Mesodermal cell (in vitro differentiated cells): ENCODE results near the gene ATG16L1.

Source experiments
- H3K27ac ChIP-seq: 2 replicates; pipeline ENCODE4 v1.7.0; 2013; ENCODE audit warnings: mild to moderate bottlenecking, low read depth, low read length, moderate library complexity; ENCODE audit not compliant: severe bottlenecking
- H3K36me3 ChIP-seq: 2 replicates; pipeline ENCODE4 v1.7.1; 2013; ENCODE audit warnings: mild to moderate bottlenecking, low read length, moderate library complexity; ENCODE audit not compliant: control insufficient read depth, insufficient read depth
- H3K4me1 ChIP-seq: one replicate; pipeline ENCODE4 v1.7.1; 2013; ENCODE audit warnings: mild to moderate bottlenecking, low read length; ENCODE audit not compliant: insufficient read depth, control insufficient read depth, poor library complexity, severe bottlenecking
- H3K4me3 ChIP-seq: 2 replicates; pipeline ENCODE4 v1.7.0; 2013; ENCODE audit warnings: low read length, control low read depth, mild to moderate bottlenecking; ENCODE audit not compliant: insufficient read depth, poor library complexity, severe bottlenecking; ENCODE audit errors: extremely low read depth
- H3K9me3 ChIP-seq: 2 replicates; pipeline ENCODE4 v1.7.1; 2013; ENCODE audit warnings: mild to moderate bottlenecking, low read length, moderate library complexity; ENCODE audit not compliant: control insufficient read depth
- WGBS, 2 experiments: methylation state at CpG; one replicate each; pipeline ENCODE4 v1.1.5; 2013; ENCODE audit warnings: missing lambda C conversion rate in 2 of 2; ENCODE audit not compliant: insufficient coverage in 2 of 2; 5-methylcytosine and 5-hydroxymethylcytosine counted together

The ATG16L1 gene

GRCh38 chr2:233343171-233343705 is 91.8 kb downstream of the ATG16L1 start:
- H3K36me3 ChIP-seq = no peaks in the 10 kb centered on the region
- H3K4me1 ChIP-seq = no peaks in the 10 kb centered on the region
- 91 to 92% methylated on average over 9 to 13 of the region's 15 CpGs for WGBS, 2 experiments
- H3K9me3 ChIP-seq = no peaks in the 10 kb centered on the region
- no peak overlapping the region for H3K27ac ChIP-seq
- H3K4me3 ChIP-seq = no peak overlapping the region
